ENCODE data around the gene MKLN1. TPM values are rescaled to one million over a fixed set of nuclear protein-coding genes. Genes with fewer than 3 reads are reported as not detected.

The MKLN1 gene
- total RNA-seq, 2 experiments from 2014 or later = 12.1 to 56.6 TPM

- POLR2A ChIA-PET = no interaction called here
- H3K36me3 ChIP-seq (ENCODE audit: insufficient read depth, low read length) = no peaks in the 10 kb centered on the region
- no peak overlapping the region for H3K4me3 ChIP-seq (ENCODE audit: low read depth, low read length, poor library complexity, severe bottlenecking)
- no peak overlapping the region for H3K4me2 ChIP-seq (ENCODE audit: low read length)
- DNase-seq (ENCODE audit: low spot score) = no peak
- no TSS peak for BruUV-seq (replicated peaks)
- no peak for TF ChIP-seq CTCF (conservative IDR thresholded peaks at IDR 0.05; ENCODE audit: low read length)
- no peak for TF ChIP-seq EZH2phosphoT487 (IDR thresholded peaks at IDR 0.05; ENCODE audit: borderline replicate concordance, low read depth, low read length)
- intact Hi-C loops (cut with micrococcal nuclease; ENCODE audit: unreplicated experiment) = loop anchor here (10.0 kb wide), 1 partner anchor 658 kb away; no protein-coding TSS in a partner anchor
- H3K27ac ChIP-seq (ENCODE audit: low read depth, low read length, poor library complexity, severe bottlenecking) = no peak overlapping the region
- no peak overlapping the region for H2AFZ ChIP-seq (ENCODE audit: low read length)
- CTCF ChIA-PET (ENCODE audit: unreplicated experiment) = interaction anchor here (0.6 kb wide), 1 partner anchor 32 kb away, joined by 4 read pairs; no protein-coding TSS in a partner anchor
- no peaks in the 10 kb centered on the region for H3K9me2 ChIP-seq (ENCODE audit: insufficient read depth, low read length)
- H4K20me1 ChIP-seq (ENCODE audit: insufficient read depth, low read length) = peaks cover 3% of the 10 kb centered on the region; the same call in 1 of the 2 replicates
- H3K9me3 ChIP-seq (ENCODE audit: low read length) = no peaks in the 10 kb centered on the region
- peaks cover under 1% of the 10 kb centered on the region for H3K4me1 ChIP-seq (ENCODE audit: insufficient read depth, low read length, poor library complexity, severe bottlenecking)
- H3K79me2 ChIP-seq (ENCODE audit: insufficient read depth, low read depth, low read length) = no peaks in the 10 kb centered on the region
Measured at GRCh38 chr7:131502810-131503508, 175.3 kb downstream of the MKLN1 start.

- DNase-seq (ENCODE audit: low spot score) = no peak
- H3K9me3 ChIP-seq (ENCODE audit: low read length) = no peaks in the 10 kb centered on the region
- H3K4me3 ChIP-seq (ENCODE audit: low read depth, low read length, poor library complexity, severe bottlenecking) = no peak overlapping the region
- no peak overlapping the region for H2AFZ ChIP-seq (ENCODE audit: low read length)
- no peak for TF ChIP-seq EZH2phosphoT487 (IDR thresholded peaks at IDR 0.05; ENCODE audit: borderline replicate concordance, low read depth, low read length)
- no peak for TF ChIP-seq CTCF (conservative IDR thresholded peaks at IDR 0.05; ENCODE audit: low read length)
- no TSS peak for BruUV-seq (replicated peaks)
- intact Hi-C loops (cut with micrococcal nuclease; ENCODE audit: unreplicated experiment) = loop anchor here (10.0 kb wide), 1 partner anchor 659 kb away; no protein-coding TSS in a partner anchor
- no peaks in the 10 kb centered on the region for H3K36me3 ChIP-seq (ENCODE audit: insufficient read depth, low read length)
- CTCF ChIA-PET (ENCODE audit: unreplicated experiment) = interaction anchor here (1.1 kb wide), 1 partner anchor 11 kb away, joined by 3 read pairs; no protein-coding TSS in a partner anchor
- H3K4me1 ChIP-seq (ENCODE audit: insufficient read depth, low read length, poor library complexity, severe bottlenecking) = peaks cover 4% of the 10 kb centered on the region
- H3K27ac ChIP-seq (ENCODE audit: low read depth, low read length, poor library complexity, severe bottlenecking) = no peak overlapping the region
- H3K79me2 ChIP-seq (ENCODE audit: insufficient read depth, low read depth, low read length) = no peaks in the 10 kb centered on the region
- POLR2A ChIA-PET = no interaction called here
- H3K4me2 ChIP-seq (ENCODE audit: low read length) = no peak overlapping the region
- H3K9me2 ChIP-seq (ENCODE audit: insufficient read depth, low read length) = no peaks in the 10 kb centered on the region
- peaks cover 3% of the 10 kb centered on the region; the same call in 1 of the 2 replicates for H4K20me1 ChIP-seq (ENCODE audit: insufficient read depth, low read length)
Measured at GRCh38 chr7:131503639-131504038, 176.0 kb downstream of the MKLN1 start.
